Stimulated activated CD4-positive, alpha-beta T cell treated with anti-CD3 and anti-CD28 coated beads, TNF-alpha, amount 100 ng/mL, for 4 hours (primary cell): ENCODE measurements around the gene NHEJ1.
A peak's percentile ranks its signal among the peaks of the same experiment; 100 is the strongest.

ENCODE experiments used
- DNase-seq, 3 experiments: peaks; one replicate each; pipeline ENCODE4 v3.0.0-alpha.2; 2020; ENCODE audit warnings: low read depth in 3 of 3

Gene NHEJ1

DNA sequence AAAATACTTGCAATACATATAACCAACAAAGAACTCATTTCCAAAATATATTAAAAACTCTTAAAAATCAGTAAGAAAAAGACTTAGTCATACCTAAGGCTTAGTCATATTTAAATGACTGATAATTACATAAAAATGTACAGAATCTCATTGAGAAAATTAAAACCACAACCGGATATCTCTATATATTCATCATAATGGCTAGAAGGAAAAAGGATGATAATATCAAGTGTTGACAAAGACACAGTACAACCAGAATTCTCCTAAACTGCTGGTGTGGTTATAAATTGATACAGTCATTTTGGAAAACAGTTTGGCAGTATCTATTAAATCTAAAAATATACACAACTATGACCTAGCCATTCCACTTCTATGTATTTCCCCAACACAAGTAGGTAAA lies 72.8 kb downstream of the NHEJ1 start:
- no peak for DNase-seq

GRCh38 chr2:219087361-219087760 lies 73.3 kb downstream of the NHEJ1 start:
- no peak for DNase-seq

GRCh38 chr2:219086196-219086595 lies 74.4 kb downstream of the NHEJ1 start:
- no peak for DNase-seq

DNA sequence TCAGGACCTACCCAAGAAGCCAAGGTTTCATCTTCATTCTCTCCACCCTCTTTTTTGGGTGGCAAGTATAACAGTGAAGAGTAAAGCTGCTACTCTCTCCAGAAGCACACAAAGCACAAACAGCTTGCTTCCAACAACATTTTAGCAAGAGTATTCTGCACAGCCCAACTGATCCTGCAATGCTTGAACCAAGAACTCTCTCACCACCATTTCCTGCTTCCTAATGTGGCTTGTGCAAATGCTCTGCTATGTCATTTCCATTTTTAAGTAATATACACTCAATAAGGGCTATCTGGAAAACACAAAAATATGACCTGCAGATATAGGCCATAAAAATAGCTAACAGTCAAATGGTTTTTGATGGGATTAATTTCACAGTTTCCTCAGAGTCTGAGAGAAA lies 75.8 kb downstream of the NHEJ1 start:
- DNase-seq = no peak

DNA sequence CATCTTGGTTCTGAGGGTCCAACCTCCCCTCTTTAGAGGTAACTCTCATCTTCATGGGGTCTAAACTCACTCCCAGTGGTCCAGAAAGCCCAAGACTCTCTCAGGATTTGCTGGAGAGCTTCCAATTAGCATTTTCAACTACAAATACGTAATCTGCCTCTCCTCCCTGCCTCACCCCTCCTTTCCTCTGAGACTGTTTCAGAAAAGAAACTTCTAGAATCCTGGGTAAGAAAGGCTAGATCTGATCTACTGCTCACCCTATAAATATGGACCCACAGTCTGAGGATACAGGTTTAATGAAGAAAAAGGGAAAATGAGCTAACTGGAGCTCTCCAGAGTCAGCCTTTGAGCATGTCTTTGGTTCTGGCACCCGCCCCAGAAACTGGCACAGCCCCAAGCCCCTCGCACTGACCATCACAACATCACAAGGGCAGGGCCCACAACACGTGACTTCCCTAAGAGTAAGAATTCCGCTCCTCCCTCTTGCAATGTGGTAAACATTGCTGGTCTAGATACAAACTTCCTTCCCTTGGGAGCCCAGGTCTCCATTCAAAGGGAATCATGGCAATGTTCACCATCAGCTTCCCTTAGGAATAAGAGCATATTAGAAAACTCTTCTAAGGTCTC lies 78.2 kb downstream of the NHEJ1 start:
- no peak for DNase-seq

DNA sequence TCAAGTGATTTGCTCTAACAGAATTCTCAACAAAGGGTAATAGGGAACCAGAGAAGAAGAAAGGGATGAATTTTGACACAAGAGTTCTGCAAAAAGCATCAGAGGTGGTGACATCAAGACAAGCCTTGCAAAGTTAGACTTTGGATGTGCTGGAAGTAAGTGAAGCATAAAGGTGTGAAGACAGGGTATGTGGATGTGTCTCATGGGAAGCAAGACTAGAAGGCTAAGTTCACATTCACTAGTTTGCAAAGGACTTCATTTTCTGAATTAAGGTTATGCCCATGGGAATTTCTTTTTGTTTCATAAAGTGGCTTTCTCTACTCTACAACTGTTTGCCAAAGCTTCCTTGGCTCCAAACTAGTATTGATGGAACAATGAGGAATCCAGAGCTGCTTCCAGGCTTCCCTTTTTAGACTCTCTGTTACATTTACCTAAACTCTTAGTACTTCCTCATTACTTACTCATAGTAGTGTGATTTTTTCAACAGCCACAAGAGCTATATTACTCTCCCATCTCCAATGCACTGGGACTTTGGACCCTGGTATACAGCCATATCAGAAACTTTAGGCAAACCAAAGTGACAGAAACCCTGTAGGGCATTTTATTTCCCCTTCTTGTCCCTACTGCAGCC lies 78.8 kb downstream of the NHEJ1 start:
- DNase-seq = no peak

- DNase-seq = no peak
These were observed 79.5 kb downstream of the NHEJ1 start for GRCh38 chr2:219081096-219081495.

GRCh38 chr2:219079417-219079816 lies 81.2 kb downstream of the NHEJ1 start:
- no peak for DNase-seq

GRCh38 chr2:219078951-219079350 lies 81.7 kb downstream of the NHEJ1 start:
- no peak for DNase-seq

DNA sequence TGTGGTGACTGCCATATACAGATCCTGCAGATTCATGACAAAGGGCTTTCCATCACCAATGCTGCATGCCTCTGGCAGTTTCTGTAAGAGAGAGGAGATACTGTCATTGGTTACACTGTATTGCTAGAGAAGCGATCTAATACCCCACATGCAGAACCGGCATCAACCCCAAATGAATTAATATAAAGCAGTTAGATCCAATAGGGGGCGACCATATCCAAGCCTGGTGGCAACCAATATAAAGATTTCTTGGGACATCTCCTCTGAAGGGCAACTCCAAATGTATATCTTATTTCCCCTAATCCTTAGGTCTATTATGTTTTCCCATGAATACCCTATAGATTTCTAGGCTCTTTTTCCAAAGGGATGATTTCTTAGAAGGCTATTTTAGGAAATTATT lies 82.5 kb downstream of the NHEJ1 start:
- DNase-seq = no peak

- DNase-seq = no peak
These were observed 84.4 kb downstream of the NHEJ1 start for GRCh38 chr2:219076253-219076652.

- no peak for DNase-seq
These were observed 87.0 kb downstream of the NHEJ1 start for GRCh38 chr2:219073413-219074129.

DNA sequence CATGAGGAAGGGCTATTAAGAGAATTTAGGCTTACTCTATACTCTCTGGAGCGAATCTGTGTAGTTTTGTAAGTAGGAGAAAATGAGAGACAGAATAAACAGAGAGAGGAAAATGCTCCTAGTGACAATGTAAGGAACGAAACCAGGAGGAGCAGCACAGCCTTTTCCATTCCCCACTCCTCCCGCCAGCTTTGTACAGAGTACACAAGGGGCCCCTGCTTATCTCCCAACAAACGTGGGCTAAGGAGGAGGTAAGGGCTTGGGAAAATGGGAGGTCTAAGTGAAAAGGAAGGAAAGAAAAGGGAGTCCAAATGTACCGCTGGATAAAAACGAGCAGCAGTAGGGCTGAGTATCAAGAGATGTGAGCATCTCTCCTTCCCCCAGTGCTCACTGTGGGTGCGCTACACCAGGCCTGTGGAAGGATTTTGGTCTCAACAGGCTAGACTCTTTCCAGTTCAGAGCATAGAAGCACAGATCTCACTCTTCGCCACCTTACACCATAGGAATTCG lies 87.8 kb downstream of the NHEJ1 start:
- no peak for DNase-seq

GRCh38 chr2:219071131-219071816 lies 89.3 kb downstream of the NHEJ1 start:
- no peak for DNase-seq

GRCh38 chr2:219065484-219065883 lies 95.1 kb downstream of the NHEJ1 start:
- no peak for DNase-seq

GRCh38 chr2:219062081-219062480 lies 98.5 kb downstream of the NHEJ1 start:
- no peak for DNase-seq

GRCh38 chr2:219060821-219061791 lies 99.5 kb downstream of the NHEJ1 start, which contains the start of gene IHH:
Gene IHH, minus strand, starts transcription at chr2:219060921. Its CDS starts 454 bp downstream, at chr2:219060467.
- DNase-seq = peak in 1 of 3 experiments; percentile 2

DNA sequence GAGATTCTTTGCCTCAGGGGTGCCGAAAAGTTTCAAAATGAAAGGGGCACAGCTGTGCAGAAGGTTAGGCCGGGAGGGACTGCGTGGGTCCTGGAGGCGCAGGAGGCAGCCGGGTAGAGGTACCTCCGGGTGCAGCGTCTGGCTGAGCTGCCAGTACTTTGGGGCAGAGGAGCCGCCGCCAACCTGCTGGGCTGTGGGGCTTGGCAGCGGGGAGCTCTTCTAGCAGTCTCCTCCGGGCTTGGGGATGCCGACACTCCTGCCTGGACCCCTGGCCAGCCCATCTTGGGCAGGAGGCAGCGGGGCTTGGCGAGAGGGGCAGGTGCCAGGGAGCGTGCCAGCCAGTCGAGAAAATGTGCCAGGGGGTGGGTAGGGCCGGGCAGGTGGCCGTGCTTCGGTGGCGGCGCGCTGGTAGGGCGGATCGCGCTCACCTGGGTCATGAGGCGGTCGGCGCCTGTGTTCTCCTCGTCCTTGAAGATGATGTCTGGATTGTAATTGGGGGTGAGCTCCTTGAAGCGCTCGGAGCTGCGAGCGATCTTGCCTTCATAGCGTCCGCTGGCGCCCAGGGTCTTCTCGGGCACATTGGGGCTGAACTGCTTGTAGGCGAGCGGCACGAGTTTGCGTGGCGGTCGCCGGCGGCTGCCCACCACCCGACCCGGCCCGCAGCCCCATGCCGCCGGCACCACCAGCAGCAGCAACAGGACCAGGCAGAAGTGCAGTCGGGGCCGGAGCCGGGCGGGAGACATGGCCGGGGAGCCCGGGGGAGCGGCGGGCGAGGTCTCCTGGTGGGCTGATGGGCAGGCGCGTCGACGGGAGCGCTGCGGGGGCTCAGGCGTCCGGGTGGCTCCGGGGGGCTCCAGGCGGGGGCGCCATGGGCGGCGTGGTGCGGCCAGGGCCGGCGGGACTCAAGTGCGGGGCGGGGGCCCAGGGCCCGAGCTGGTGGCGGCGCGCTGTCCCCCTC lies 100.6 kb downstream of the NHEJ1 start:
- DNase-seq = peak in 1 of 3 experiments; percentile 1

DNA sequence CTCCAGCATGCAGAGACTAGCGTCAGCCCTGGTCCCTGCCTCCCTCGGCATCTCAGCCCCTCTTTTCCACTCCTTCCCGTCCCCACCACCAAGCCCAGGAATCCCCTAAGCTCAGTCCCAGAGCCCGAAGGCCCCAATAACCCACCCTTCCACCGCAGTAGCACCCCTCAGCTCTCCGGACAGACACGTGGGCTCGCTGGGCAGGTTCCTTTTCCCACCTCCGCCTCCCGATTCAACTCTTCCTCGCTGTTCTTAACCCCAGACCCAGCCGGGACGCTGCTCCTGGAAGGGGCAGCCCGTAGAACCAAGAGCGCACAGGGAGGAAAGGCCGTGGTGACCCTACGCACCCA lies 101.3 kb downstream of the NHEJ1 start:
- DNase-seq = no peak
